ENCODE measurements around the gene CDHR2. TPM values are rescaled to one million over a fixed set of nuclear protein-coding genes. Genes with fewer than 3 reads are reported as not detected.

CDHR2 gene
- total RNA-seq, 1 experiment from 2014 or later = not detected

GRCh38 chr5:176612008-176612407 is 62.9 kb downstream of the CDHR2 start:
- DNase-seq (ENCODE audit: extremely low read depth, low read depth) = no peak

- DNase-seq (ENCODE audit: extremely low read depth, low read depth) = no peak
These were observed 63.7 kb downstream of the CDHR2 start for GRCh38 chr5:176612855-176613254.

- no peak for DNase-seq (ENCODE audit: extremely low read depth, low read depth)
These were observed 65.8 kb downstream of the CDHR2 start for GRCh38 chr5:176614805-176615478.

GRCh38 chr5:176616511-176616910 is 67.4 kb downstream of the CDHR2 start:
- no peak for DNase-seq (ENCODE audit: extremely low read depth, low read depth)

- no peak for DNase-seq (ENCODE audit: extremely low read depth, low read depth)
These were observed 69.6 kb downstream of the CDHR2 start for GRCh38 chr5:176618783-176619182.

GRCh38 chr5:176619203-176619568 is 70.0 kb downstream of the CDHR2 start:
- DNase-seq (ENCODE audit: extremely low read depth, low read depth) = peak; percentile 62

- no peak for DNase-seq (ENCODE audit: extremely low read depth, low read depth)
These were observed 70.6 kb downstream of the CDHR2 start for GRCh38 chr5:176619569-176620332.

- DNase-seq (ENCODE audit: extremely low read depth, low read depth) = no peak
These were observed 71.3 kb downstream of the CDHR2 start for GRCh38 chr5:176620333-176620981.

GRCh38 chr5:176621661-176622079 is 72.5 kb downstream of the CDHR2 start:
- no peak for DNase-seq (ENCODE audit: extremely low read depth, low read depth)

- no peak for DNase-seq (ENCODE audit: extremely low read depth, low read depth)
These were observed 75.0 kb downstream of the CDHR2 start for GRCh38 chr5:176624142-176624541.

- no peak for DNase-seq (ENCODE audit: extremely low read depth, low read depth)
These were observed 75.8 kb downstream of the CDHR2 start for GRCh38 chr5:176624938-176625337.

- DNase-seq (ENCODE audit: extremely low read depth, low read depth) = no peak
These were observed 76.4 kb downstream of the CDHR2 start for GRCh38 chr5:176625512-176625911.

GRCh38 chr5:176625966-176626875 is 77.1 kb downstream of the CDHR2 start:
- DNase-seq (ENCODE audit: extremely low read depth, low read depth) = no peak

GRCh38 chr5:176626876-176627236 is 77.7 kb downstream of the CDHR2 start:
- no peak for DNase-seq (ENCODE audit: extremely low read depth, low read depth)

- no peak for DNase-seq (ENCODE audit: extremely low read depth, low read depth)
These were observed 78.4 kb downstream of the CDHR2 start for GRCh38 chr5:176627582-176627981.

GRCh38 chr5:176628406-176629228 is 79.5 kb downstream of the CDHR2 start:
- no peak for DNase-seq (ENCODE audit: extremely low read depth, low read depth)

GRCh38 chr5:176629317-176629852 is 80.2 kb downstream of the CDHR2 start:
- DNase-seq (ENCODE audit: extremely low read depth, low read depth) = no peak

- DNase-seq (ENCODE audit: extremely low read depth, low read depth) = peak; percentile 36
These were observed 80.9 kb downstream of the CDHR2 start, which contains the start of the genes EIF4E1B and SNCB for GRCh38 chr5:176629853-176630680. TSS of gene EIF4E1B (plus strand) at chr5:176630675. CDS start at chr5:176642788, 12,113 bp downstream. TSS of gene SNCB (minus strand) at chr5:176630534. CDS start at chr5:176629654, 880 bp downstream.
